ENCODE results near the gene CDKN2A.

CDKN2A gene

GRCh38 chr9:22008384-22008716 lies 14.2 kb upstream of the CDKN2A start:
- FAIRE-seq: no peak
- DNase-seq (ENCODE audit: low spot score): no peak

GRCh38 chr9:22005702-22006606 lies 11.8 kb upstream of the CDKN2A start:
- FAIRE-seq: no peak
- no peak for DNase-seq (ENCODE audit: low spot score)

- FAIRE-seq (no peak), DNase-seq (ENCODE audit: low spot score) (no peak)
These were observed 11.0 kb upstream of the CDKN2A start for GRCh38 chr9:22005021-22005701.

GRCh38 chr9:22002038-22002437 lies 7.8 kb upstream of the CDKN2A start:
- DNase-seq (ENCODE audit: low spot score): no peak

GRCh38 chr9:21998026-21998425 lies 3.8 kb upstream of the CDKN2A start:
- FAIRE-seq (no peak), DNase-seq (ENCODE audit: low spot score) (no peak)

More at GRCh38 chr9:22002038-22002437, 7.8 kb upstream of the CDKN2A start:
- FAIRE-seq: no peak

- no peak for FAIRE-seq
These were observed 3.3 kb upstream of the CDKN2A start for GRCh38 chr9:21997480-21997879.

GRCh38 chr9:21996858-21997257 lies 2.7 kb upstream of the CDKN2A start:
- DNase-seq (ENCODE audit: low spot score) (no peak), FAIRE-seq (no peak)

More at GRCh38 chr9:21997480-21997879, 3.3 kb upstream of the CDKN2A start:
- no peak for DNase-seq (ENCODE audit: low spot score)

- no peak for FAIRE-seq
- DNase-seq (ENCODE audit: low spot score): no peak
These were observed 2.2 kb upstream of the CDKN2A start for GRCh38 chr9:21996438-21996837.

- DNase-seq (ENCODE audit: low spot score) (no peak), FAIRE-seq (no peak)
These were observed 1.6 kb upstream of the CDKN2A start for GRCh38 chr9:21995666-21996398.

- DNase-seq (ENCODE audit: low spot score) (no peak), FAIRE-seq (no peak)
These were observed 944 bp upstream of the CDKN2A start for GRCh38 chr9:21995006-21995665.

GRCh38 chr9:21994556-21995005 lies 389 bp upstream of the CDKN2A start, which contains the start of gene CDKN2B-AS1:
Gene CDKN2B-AS1 (plus strand): TSS chr9:21994791.
- no peak for DNase-seq (ENCODE audit: low spot score)
- no peak for FAIRE-seq

- FAIRE-seq (no peak), DNase-seq (ENCODE audit: low spot score) (no peak)
These were observed 1.2 kb downstream of the CDKN2A start for GRCh38 chr9:21993007-21993406.

GRCh38 chr9:21991072-21991959 lies 2.9 kb downstream of the CDKN2A start:
- FAIRE-seq (no peak), DNase-seq (ENCODE audit: low spot score) (no peak)

- no peak for FAIRE-seq
- DNase-seq (ENCODE audit: low spot score): no peak
These were observed 4.6 kb downstream of the CDKN2A start for GRCh38 chr9:21989440-21990189.

- no peak for DNase-seq (ENCODE audit: low spot score)
- no peak for FAIRE-seq
These were observed 5.9 kb downstream of the CDKN2A start for GRCh38 chr9:21988056-21988990.

- FAIRE-seq: no peak
These were observed 8.1 kb downstream of the CDKN2A start for GRCh38 chr9:21985964-21986667.

GRCh38 chr9:21984101-21984500 lies 10.1 kb downstream of the CDKN2A start:
- FAIRE-seq (no peak), DNase-seq (ENCODE audit: low spot score) (no peak)

More at GRCh38 chr9:21985964-21986667, 8.1 kb downstream of the CDKN2A start:
- no peak for DNase-seq (ENCODE audit: low spot score)

- no peak for FAIRE-seq
- no peak for DNase-seq (ENCODE audit: low spot score)
These were observed 10.6 kb downstream of the CDKN2A start for GRCh38 chr9:21983561-21983935.

All from urothelium cell line (cell line).